NCI-H128 (cell line): Measurements from ENCODE around the gene CNTN5.

Experiments used
- DNase-seq: peaks from one replicate; lab custom pipeline; 2025; ENCODE audit not compliant: unreplicated experiment; lab: John Stamatoyannopoulos, UW

Gene CNTN5

GRCh38 chr11:100397401-100397800 lies 1376.7 kb downstream of the CNTN5 start:
- no peak for DNase-seq

DNA sequence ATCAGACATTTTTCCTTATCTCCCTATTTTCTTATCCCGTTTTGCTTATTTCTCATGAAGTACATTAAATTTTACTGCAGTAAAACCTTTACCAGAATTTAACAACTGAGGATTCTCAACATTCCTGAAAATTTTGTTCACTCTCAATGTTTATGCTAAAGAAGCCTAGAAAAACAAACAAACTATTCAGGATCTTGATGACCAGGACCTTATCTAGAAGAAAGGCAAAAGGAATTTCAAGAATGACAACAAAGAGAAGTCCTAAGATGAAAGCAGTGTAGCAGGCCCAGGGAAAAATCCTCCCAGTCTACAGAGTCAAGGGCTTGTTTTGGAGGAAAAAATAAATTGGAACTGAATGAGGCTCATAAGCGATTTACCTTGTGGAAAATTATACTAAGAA lies 1383.1 kb downstream of the CNTN5 start:
- DNase-seq, result no peak

DNA sequence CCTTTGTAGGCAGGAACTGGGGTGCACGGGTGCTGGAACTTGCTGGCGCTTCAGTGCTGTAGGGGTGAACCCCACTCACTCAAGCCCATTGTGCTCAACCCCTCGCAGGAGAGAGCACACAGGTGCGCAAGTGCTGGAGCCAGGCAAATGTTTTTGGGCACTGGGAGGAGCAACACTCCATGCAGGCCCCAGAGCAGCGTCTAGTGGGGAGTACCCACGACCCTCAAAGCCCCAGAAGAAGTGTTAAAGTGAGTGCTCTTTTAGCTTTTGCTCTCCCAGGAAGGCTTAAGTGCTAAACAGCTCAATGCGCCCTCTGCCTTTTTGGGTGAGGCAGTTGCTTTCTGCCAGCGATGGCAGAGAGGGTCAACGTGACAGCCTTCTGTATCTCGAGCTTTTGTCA lies 1384.2 kb downstream of the CNTN5 start:
- no peak for DNase-seq
